ENCODE data around the gene EIF4E.
"Not testable (repeated sequence)": the region's sequence is repeated elsewhere in the genome, so short reads cannot be mapped to it uniquely, and the experiment has no call there.

The EIF4E gene

DNA sequence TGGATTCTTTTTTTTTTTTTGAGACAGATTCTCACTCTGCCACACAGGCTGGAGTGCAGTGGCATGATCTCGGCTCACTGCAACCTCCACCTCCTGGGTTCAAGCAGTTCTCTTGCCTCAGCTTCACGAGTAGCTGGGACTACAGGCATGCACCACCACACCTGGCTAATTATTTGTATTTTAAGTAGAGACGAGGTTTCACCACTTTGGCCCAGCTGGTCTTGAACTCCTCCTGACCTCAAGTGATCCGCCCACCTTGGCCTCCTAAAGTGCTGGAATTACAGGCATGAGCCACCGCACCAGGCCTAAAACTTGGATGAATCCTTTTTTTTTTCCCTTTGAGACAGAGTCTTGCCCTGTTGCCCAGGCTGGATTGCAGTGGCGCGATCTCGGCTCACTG is 18.2 kb downstream of the EIF4E start:
- H3K56ac ChIP-seq (ENCODE audit: low read length); H3K23ac ChIP-seq (ENCODE audit: low read length); H3K4ac ChIP-seq (ENCODE audit: low read depth, low read length); H3K18ac ChIP-seq (ENCODE audit: low read length); H2BK15ac ChIP-seq (replicated peaks; ENCODE audit: low read depth); H3K4me1 ChIP-seq (ENCODE audit: control insufficient read depth, low read depth, low read length); H3K4me3 ChIP-seq (ENCODE audit: low read length); H3K27ac ChIP-seq (ENCODE audit: low read depth, low read length); H2BK120ac ChIP-seq (ENCODE audit: low read depth, low read length); H2BK5ac ChIP-seq (ENCODE audit: low read length); H3K9ac ChIP-seq (ENCODE audit: low read length); H3K36me3 ChIP-seq (ENCODE audit: control insufficient read depth, insufficient read depth, low read length); H2AK5ac ChIP-seq (ENCODE audit: low read length); H3K4me2 ChIP-seq (ENCODE audit: low read length); H4K5ac ChIP-seq (ENCODE audit: low read length); H3K27me3 ChIP-seq (ENCODE audit: insufficient read depth, low read length, poor library complexity); H3K79me1 ChIP-seq (ENCODE audit: low read length); H4K8ac ChIP-seq (ENCODE audit: low read depth, low read length): not testable (repeated sequence)
- no CpG with 5 or more reads among the region's 8 CpGs for WGBS (ENCODE audit: extremely low coverage, insufficient coverage, low lambda C conversion rate)
- DNase-seq = peak; percentile 57
- peaks cover 81% of the 10 kb centered on the region for H3K79me2 ChIP-seq (ENCODE audit: control insufficient read depth, insufficient read depth, low read length)

DNA sequence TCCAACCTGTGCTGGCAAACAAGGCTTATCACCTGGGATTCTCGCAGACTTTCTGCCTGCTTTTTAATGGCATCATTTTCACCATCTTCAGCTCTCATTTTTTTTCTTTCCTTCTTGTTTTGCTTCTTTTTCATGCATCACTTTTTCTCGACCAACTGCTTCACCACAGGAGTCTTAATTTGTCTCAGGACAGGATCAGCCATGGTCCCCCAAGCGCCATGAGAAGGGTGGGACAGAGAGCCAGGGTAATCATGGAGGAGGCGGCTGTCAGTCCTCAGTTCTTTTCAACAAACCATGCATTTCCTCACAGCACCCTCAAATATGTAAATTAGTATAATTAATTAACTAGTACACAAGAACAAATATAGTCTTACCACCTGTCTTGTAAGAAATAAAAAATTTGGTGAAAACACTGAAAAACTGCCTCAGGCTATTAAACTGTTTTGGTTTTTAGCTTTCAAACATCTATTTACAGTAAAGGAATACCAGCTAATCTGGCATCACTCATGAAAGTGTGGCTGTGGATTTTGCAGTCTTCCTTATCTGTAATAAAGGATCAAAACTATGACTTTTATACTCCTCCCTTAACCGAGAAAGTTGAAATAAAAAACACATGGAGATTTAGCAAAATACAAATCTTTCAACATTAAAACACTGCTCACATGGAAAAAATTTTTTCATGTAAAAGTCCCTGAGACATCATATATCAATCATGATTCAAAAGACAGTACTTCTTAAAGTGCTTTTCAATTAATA is 19.1 kb downstream of the EIF4E start:
- Histone ChIP-seq H3K36me3 (ENCODE audit: control insufficient read depth, insufficient read depth, low read length) (no peaks in the 10 kb centered on the region), H3K4me1 (ENCODE audit: control insufficient read depth, low read depth, low read length) (peaks cover 3% of the 10 kb centered on the region), H3K79me1 (ENCODE audit: low read length) (peaks cover 2% of the 10 kb centered on the region), H3K4ac (ENCODE audit: low read depth, low read length) (no peak overlapping the region), H2BK120ac (ENCODE audit: low read depth, low read length) (no peak overlapping the region), H3K79me2 (ENCODE audit: control insufficient read depth, insufficient read depth, low read length) (peaks cover 79% of the 10 kb centered on the region), H3K4me3 (ENCODE audit: low read length) (no peak overlapping the region), H2AK5ac (ENCODE audit: low read length) (no peak overlapping the region), H2BK15ac (replicated peaks; ENCODE audit: low read depth) (no peak overlapping the region), H3K4me2 (ENCODE audit: low read length) (no peak overlapping the region), H3K18ac (ENCODE audit: low read length) (no peak overlapping the region), H3K27ac (ENCODE audit: low read depth, low read length) (no peak overlapping the region), H3K23ac (ENCODE audit: low read length) (no peak overlapping the region), H2BK5ac (ENCODE audit: low read length) (no peak overlapping the region), H3K56ac (ENCODE audit: low read length) (no peak overlapping the region), H4K5ac (ENCODE audit: low read length) (no peak overlapping the region), H4K8ac (ENCODE audit: low read depth, low read length) (no peak overlapping the region), H3K9ac (ENCODE audit: low read length) (no peak overlapping the region), H3K27me3 (ENCODE audit: insufficient read depth, low read length, poor library complexity) (no peaks in the 10 kb centered on the region)
- WGBS (ENCODE audit: extremely low coverage, insufficient coverage, low lambda C conversion rate) = no CpG with 5 or more reads among the region's 5 CpGs
- no peak for DNase-seq

DNA sequence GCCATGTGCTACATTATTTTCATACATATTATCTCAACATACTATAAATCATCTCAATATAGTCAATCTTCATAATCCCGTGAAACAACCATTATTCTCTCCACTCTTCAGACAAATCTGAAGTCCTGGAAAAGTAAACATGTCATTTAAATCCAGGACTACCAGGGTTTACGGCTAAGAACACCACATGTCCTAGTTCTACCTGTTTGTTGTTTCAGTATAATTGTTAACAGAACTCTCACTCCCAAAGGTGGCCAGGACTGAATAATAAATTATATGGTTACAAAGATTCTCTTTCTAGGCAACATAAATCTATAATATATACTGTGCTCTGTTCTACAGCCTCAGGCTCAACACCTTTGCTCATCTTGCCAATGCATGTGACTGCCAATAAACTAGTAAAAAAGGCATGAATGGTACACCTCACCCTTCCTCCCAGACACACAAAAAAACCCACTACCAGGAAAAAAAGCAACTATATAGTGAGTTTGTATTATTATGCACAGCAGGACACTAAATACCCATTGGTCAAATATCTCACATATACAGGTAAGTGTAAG is 20.1 kb downstream of the EIF4E start:
- no peak overlapping the region for H3K18ac ChIP-seq (ENCODE audit: low read length)
- H3K36me3 ChIP-seq (ENCODE audit: control insufficient read depth, insufficient read depth, low read length) = no peaks in the 10 kb centered on the region
- no peak for DNase-seq
- H3K9ac ChIP-seq (ENCODE audit: low read length) = no peak overlapping the region
- no peak overlapping the region for H3K56ac ChIP-seq (ENCODE audit: low read length)
- no peak overlapping the region for H3K4me3 ChIP-seq (ENCODE audit: low read length)
- H4K8ac ChIP-seq (ENCODE audit: low read depth, low read length) = no peak overlapping the region
- H2BK120ac ChIP-seq (ENCODE audit: low read depth, low read length) = no peak overlapping the region
- WGBS (ENCODE audit: extremely low coverage, insufficient coverage, low lambda C conversion rate) = 100% methylated on average over 1 of the region's 2 CpGs
- no peak overlapping the region for H3K4ac ChIP-seq (ENCODE audit: low read depth, low read length)
- no peak overlapping the region for H3K23ac ChIP-seq (ENCODE audit: low read length)
- peaks cover 79% of the 10 kb centered on the region for H3K79me2 ChIP-seq (ENCODE audit: control insufficient read depth, insufficient read depth, low read length)
- H2BK15ac ChIP-seq (replicated peaks; ENCODE audit: low read depth) = no peak overlapping the region
- H2BK5ac ChIP-seq (ENCODE audit: low read length) = no peak overlapping the region
- no peak overlapping the region for H3K4me2 ChIP-seq (ENCODE audit: low read length)
- H2AK5ac ChIP-seq (ENCODE audit: low read length) = no peak overlapping the region
- H3K27me3 ChIP-seq (ENCODE audit: insufficient read depth, low read length, poor library complexity) = no peaks in the 10 kb centered on the region
- peaks cover 2% of the 10 kb centered on the region for H3K79me1 ChIP-seq (ENCODE audit: low read length)
- H4K5ac ChIP-seq (ENCODE audit: low read length) = no peak overlapping the region
- peaks cover 3% of the 10 kb centered on the region for H3K4me1 ChIP-seq (ENCODE audit: control insufficient read depth, low read depth, low read length)
- no peak overlapping the region for H3K27ac ChIP-seq (ENCODE audit: low read depth, low read length)

DNA sequence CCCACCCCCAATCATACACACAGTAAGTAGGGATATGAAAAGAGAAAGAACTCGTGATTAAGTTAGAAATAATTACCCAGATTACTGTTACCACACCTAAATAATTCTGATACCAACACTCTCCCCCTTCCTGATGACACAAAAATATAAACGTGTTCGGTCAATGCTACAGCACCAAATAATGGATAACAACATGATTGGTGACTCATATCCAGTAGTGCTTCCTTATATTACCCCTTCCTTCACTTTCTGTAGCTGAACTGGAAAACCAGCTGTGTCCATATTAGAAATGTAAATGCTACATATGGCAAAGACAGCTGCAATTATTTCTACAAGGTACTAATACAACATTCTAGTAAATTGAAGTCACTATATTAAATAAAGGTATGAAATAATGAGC is 20.8 kb downstream of the EIF4E start:
- H3K23ac ChIP-seq (ENCODE audit: low read length) = no peak overlapping the region
- H2BK15ac ChIP-seq (replicated peaks; ENCODE audit: low read depth) = no peak overlapping the region
- H3K18ac ChIP-seq (ENCODE audit: low read length) = no peak overlapping the region
- no peak overlapping the region for H3K9ac ChIP-seq (ENCODE audit: low read length)
- WGBS (ENCODE audit: extremely low coverage, insufficient coverage, low lambda C conversion rate) = no CpG with 5 or more reads among the region's 3 CpGs
- peaks cover 81% of the 10 kb centered on the region for H3K79me2 ChIP-seq (ENCODE audit: control insufficient read depth, insufficient read depth, low read length)
- H4K5ac ChIP-seq (ENCODE audit: low read length) = no peak overlapping the region
- no peak overlapping the region for H2BK120ac ChIP-seq (ENCODE audit: low read depth, low read length)
- no peak overlapping the region for H3K4me3 ChIP-seq (ENCODE audit: low read length)
- H3K79me1 ChIP-seq (ENCODE audit: low read length) = peaks cover 2% of the 10 kb centered on the region
- H3K56ac ChIP-seq (ENCODE audit: low read length) = no peak overlapping the region
- H4K8ac ChIP-seq (ENCODE audit: low read depth, low read length) = no peak overlapping the region
- H2AK5ac ChIP-seq (ENCODE audit: low read length) = no peak overlapping the region
- no peak for DNase-seq
- H2BK5ac ChIP-seq (ENCODE audit: low read length) = no peak overlapping the region
- H3K4me1 ChIP-seq (ENCODE audit: control insufficient read depth, low read depth, low read length) = peaks cover 3% of the 10 kb centered on the region
- H3K4ac ChIP-seq (ENCODE audit: low read depth, low read length) = no peak overlapping the region
- H3K4me2 ChIP-seq (ENCODE audit: low read length) = no peak overlapping the region
- no peaks in the 10 kb centered on the region for H3K36me3 ChIP-seq (ENCODE audit: control insufficient read depth, insufficient read depth, low read length)
- H3K27me3 ChIP-seq (ENCODE audit: insufficient read depth, low read length, poor library complexity) = no peaks in the 10 kb centered on the region
- no peak overlapping the region for H3K27ac ChIP-seq (ENCODE audit: low read depth, low read length)

DNA sequence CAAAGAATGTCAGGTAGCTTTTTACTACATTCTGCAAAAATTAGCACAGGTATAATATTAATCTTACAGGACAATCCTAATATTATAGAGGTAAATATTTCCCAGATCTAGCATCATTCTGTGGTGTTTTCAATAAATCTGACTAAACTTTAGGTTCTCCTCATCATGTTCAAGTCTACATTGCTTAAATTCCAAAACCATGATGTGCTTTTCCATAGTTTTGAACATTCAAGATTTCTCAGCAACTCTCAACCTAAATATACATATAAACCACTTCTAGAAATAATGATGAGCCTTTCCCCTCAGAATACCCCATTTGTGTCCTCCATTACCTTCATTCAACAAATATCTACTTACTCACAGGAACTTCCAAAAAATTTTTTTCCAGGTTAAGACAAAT is 23.1 kb downstream of the EIF4E start:
- DNase-seq = no peak
- no peak overlapping the region for H2BK5ac ChIP-seq (ENCODE audit: low read length)
- H2BK15ac ChIP-seq (replicated peaks; ENCODE audit: low read depth) = no peak overlapping the region
- H3K56ac ChIP-seq (ENCODE audit: low read length) = no peak overlapping the region
- H3K4me2 ChIP-seq (ENCODE audit: low read length) = no peak overlapping the region
- H3K18ac ChIP-seq (ENCODE audit: low read length) = no peak overlapping the region
- no peak overlapping the region for H3K9ac ChIP-seq (ENCODE audit: low read length)
- no peaks in the 10 kb centered on the region for H3K27me3 ChIP-seq (ENCODE audit: insufficient read depth, low read length, poor library complexity)
- H3K4me3 ChIP-seq (ENCODE audit: low read length) = no peak overlapping the region
- H3K79me1 ChIP-seq (ENCODE audit: low read length) = peaks cover 2% of the 10 kb centered on the region
- peaks cover 73% of the 10 kb centered on the region for H3K79me2 ChIP-seq (ENCODE audit: control insufficient read depth, insufficient read depth, low read length)
- peaks cover 3% of the 10 kb centered on the region for H3K4me1 ChIP-seq (ENCODE audit: control insufficient read depth, low read depth, low read length)
- no peak overlapping the region for H2BK120ac ChIP-seq (ENCODE audit: low read depth, low read length)
- no peak overlapping the region for H2AK5ac ChIP-seq (ENCODE audit: low read length)
- no peaks in the 10 kb centered on the region for H3K36me3 ChIP-seq (ENCODE audit: control insufficient read depth, insufficient read depth, low read length)
- no peak overlapping the region for H3K4ac ChIP-seq (ENCODE audit: low read depth, low read length)
- no peak overlapping the region for H4K5ac ChIP-seq (ENCODE audit: low read length)
- no peak overlapping the region for H4K8ac ChIP-seq (ENCODE audit: low read depth, low read length)
- H3K27ac ChIP-seq (ENCODE audit: low read depth, low read length) = no peak overlapping the region
- no peak overlapping the region for H3K23ac ChIP-seq (ENCODE audit: low read length)

DNA sequence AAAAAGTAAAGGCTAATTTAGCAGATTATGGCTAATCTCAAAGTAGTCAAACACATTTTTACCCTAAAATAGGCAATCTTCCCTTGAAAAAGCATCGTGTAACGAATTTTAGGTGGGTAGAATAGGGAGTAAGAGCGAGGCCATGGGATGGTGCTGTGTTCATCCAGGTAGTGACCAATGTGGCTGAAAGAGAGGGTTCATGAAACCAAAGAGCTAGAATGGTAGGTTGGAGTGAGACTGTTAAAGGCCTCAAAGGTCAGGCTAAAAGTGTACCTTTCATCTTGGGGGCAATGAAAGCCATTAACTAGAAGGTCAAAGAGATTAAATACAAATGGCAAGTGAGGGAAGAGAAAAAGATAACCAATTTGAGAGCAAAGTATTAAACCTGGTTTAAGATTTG is 23.6 kb downstream of the EIF4E start:
- WGBS (ENCODE audit: extremely low coverage, insufficient coverage, low lambda C conversion rate) = no CpG with 5 or more reads among the region's 3 CpGs
- H3K36me3 ChIP-seq (ENCODE audit: control insufficient read depth, insufficient read depth, low read length) = no peaks in the 10 kb centered on the region
- no peak overlapping the region for H2BK120ac ChIP-seq (ENCODE audit: low read depth, low read length)
- no peak overlapping the region for H3K4ac ChIP-seq (ENCODE audit: low read depth, low read length)
- no peak overlapping the region for H2BK5ac ChIP-seq (ENCODE audit: low read length)
- H3K23ac ChIP-seq (ENCODE audit: low read length) = no peak overlapping the region
- H3K27ac ChIP-seq (ENCODE audit: low read depth, low read length) = no peak overlapping the region
- peaks cover 2% of the 10 kb centered on the region for H3K79me1 ChIP-seq (ENCODE audit: low read length)
- H3K4me1 ChIP-seq (ENCODE audit: control insufficient read depth, low read depth, low read length) = peaks cover 3% of the 10 kb centered on the region
- H3K4me3 ChIP-seq (ENCODE audit: low read length) = no peak overlapping the region
- no peaks in the 10 kb centered on the region for H3K27me3 ChIP-seq (ENCODE audit: insufficient read depth, low read length, poor library complexity)
- no peak overlapping the region for H4K5ac ChIP-seq (ENCODE audit: low read length)
- no peak overlapping the region for H2AK5ac ChIP-seq (ENCODE audit: low read length)
- H3K4me2 ChIP-seq (ENCODE audit: low read length) = no peak overlapping the region
- H4K8ac ChIP-seq (ENCODE audit: low read depth, low read length) = no peak overlapping the region
- no peak overlapping the region for H3K9ac ChIP-seq (ENCODE audit: low read length)
- DNase-seq = no peak
- no peak overlapping the region for H2BK15ac ChIP-seq (replicated peaks; ENCODE audit: low read depth)
- no peak overlapping the region for H3K18ac ChIP-seq (ENCODE audit: low read length)
- H3K56ac ChIP-seq (ENCODE audit: low read length) = no peak overlapping the region
- peaks cover 69% of the 10 kb centered on the region for H3K79me2 ChIP-seq (ENCODE audit: control insufficient read depth, insufficient read depth, low read length)

Measured in mesendoderm (in vitro differentiated cells).